MM.1S (cell line): ENCODE results near the gene PLEKHA5.

Source experiments
- DNase-seq: peaks from one replicate; pipeline ENCODE4 v3.0.0-alpha.2; 2015
- H2AFZ ChIP-seq: fragments of 300-600 bp; sonication (generic); 2 replicates; pipeline ENCODE4 v1.6.0; 2016; ENCODE audit warnings: antibody characterized with exemption, low read length
- H3F3A ChIP-seq: fragments of 300-600 bp; sonication (generic); 2 replicates; pipeline ENCODE4 v1.6.1; 2016; ENCODE audit warnings: mild to moderate bottlenecking, antibody characterized with exemption, low read length, moderate library complexity, mixed read lengths; ENCODE audit not compliant: insufficient read depth
- H3K27ac ChIP-seq: fragments of 300-600 bp; sonication (generic); 2 replicates; pipeline ENCODE4 v1.5.1; 2016; ENCODE audit warnings: mild to moderate bottlenecking, low read length
- H3K27me3 ChIP-seq: fragments of 300-600 bp; sonication (generic); replicated peaks from 2 replicates; pipeline ENCODE4 v1.6.0; 2016; ENCODE audit warnings: low read length; ENCODE audit not compliant: insufficient read depth
- H3K36me3 ChIP-seq: fragments of 300-600 bp; sonication (generic); replicated peaks from 2 replicates; pipeline ENCODE4 v1.6.1; 2016; ENCODE audit warnings: mild to moderate bottlenecking, low read length, mixed read lengths; ENCODE audit not compliant: insufficient read depth
- H3K4me1 ChIP-seq: fragments of 300-600 bp; sonication (generic); 2 replicates; pipeline ENCODE4 v1.6.1; 2016; ENCODE audit warnings: low read length, mixed read lengths
- H3K4me2 ChIP-seq: fragments of 300-600 bp; sonication (generic); 2 replicates; pipeline ENCODE4 v1.6.0; 2016; ENCODE audit warnings: low read depth, low read length
- H3K4me3 ChIP-seq: fragments of 300-600 bp; sonication (generic); 2 replicates; pipeline ENCODE4 v1.5.1; 2016; ENCODE audit warnings: low read length, mixed read lengths
- H3K79me2 ChIP-seq: fragments of 300-600 bp; sonication (generic); 2 replicates; pipeline ENCODE4 v1.6.1; 2016; ENCODE audit warnings: mixed run types, low read length, mixed read lengths
- H3K9ac ChIP-seq: fragments of 300-600 bp; sonication (generic); 2 replicates; pipeline ENCODE4 v1.6.1; 2016; ENCODE audit warnings: low read length, mixed read lengths
- H3K9me2 ChIP-seq: fragments of 300-600 bp; sonication (generic); replicated peaks from 2 replicates; pipeline ENCODE4 v1.6.1; 2016; ENCODE audit warnings: mild to moderate bottlenecking, low read length, mixed read lengths; ENCODE audit not compliant: insufficient read depth
- H3K9me3 ChIP-seq: fragments of 300-600 bp; sonication (generic); replicated peaks from 2 replicates; pipeline ENCODE4 v1.6.1; 2016; ENCODE audit warnings: mild to moderate bottlenecking, low read length, mixed read lengths; ENCODE audit not compliant: insufficient read depth
- H4K20me1 ChIP-seq: fragments of 300-600 bp; sonication (generic); 2 replicates; pipeline ENCODE4 v1.6.1; 2016; ENCODE audit warnings: mild to moderate bottlenecking, low read length, moderate library complexity, mixed read lengths; ENCODE audit not compliant: insufficient read depth
- CTCF ChIP-seq: fragments of 300-600 bp; sonication (generic); IDR thresholded peaks from 2 replicates; pipeline ENCODE4 v1.5.1; 2016; ENCODE audit warnings: antibody characterized with exemption, low read length, mixed read lengths
- EZH2 ChIP-seq: fragments of 300-600 bp; sonication (generic); optimal IDR thresholded peaks from 2 replicates; pipeline ENCODE3; 2017; ENCODE audit warnings: low read depth, mild to moderate bottlenecking, antibody characterized with exemption, low read length, mixed read lengths
- EZH2phosphoT487 ChIP-seq: fragments of 300-600 bp; sonication (generic); IDR thresholded peaks from 2 replicates; pipeline ENCODE4 v1.6.1; 2018; ENCODE audit warnings: antibody characterized with exemption, low read length

Gene PLEKHA5

GRCh38 chr12:19239102-19239501 is 109.6 kb downstream of the PLEKHA5 start:
- H3K9me3 ChIP-seq: no peaks in the 10 kb centered on the region
- DNase-seq: no peak
- no peak overlapping the region for H3K4me3 ChIP-seq
- no peak overlapping the region for H3K27ac ChIP-seq
- H4K20me1 ChIP-seq: no peaks in the 10 kb centered on the region
- H3K9ac ChIP-seq: no peak overlapping the region
- H3K27me3 ChIP-seq: no peaks in the 10 kb centered on the region
- no peaks in the 10 kb centered on the region for H3K9me2 ChIP-seq
- H2AFZ ChIP-seq: no peak overlapping the region
- H3K79me2 ChIP-seq: no peaks in the 10 kb centered on the region
- no peaks in the 10 kb centered on the region for H3K4me1 ChIP-seq
- no peaks in the 10 kb centered on the region for H3F3A ChIP-seq
- H3K4me2 ChIP-seq: no peak overlapping the region
- H3K36me3 ChIP-seq: no peaks in the 10 kb centered on the region
- TF ChIP-seq CTCF (no peak), EZH2phosphoT487 (no peak)

- H3K4me2 ChIP-seq: no peak overlapping the region
- no peaks in the 10 kb centered on the region for H3K9me2 ChIP-seq
- H3K9me3 ChIP-seq: no peaks in the 10 kb centered on the region
- H3K4me1 ChIP-seq: no peaks in the 10 kb centered on the region
- H3F3A ChIP-seq: no peaks in the 10 kb centered on the region
- H3K36me3 ChIP-seq: no peaks in the 10 kb centered on the region
- no peak overlapping the region for H3K9ac ChIP-seq
- TF ChIP-seq EZH2 (no peak), CTCF (no peak), EZH2phosphoT487 (no peak)
- H4K20me1 ChIP-seq: no peaks in the 10 kb centered on the region
- no peak overlapping the region for H2AFZ ChIP-seq
- no peaks in the 10 kb centered on the region for H3K27me3 ChIP-seq
- no peak overlapping the region for H3K4me3 ChIP-seq
- no peak for DNase-seq
- H3K27ac ChIP-seq: no peak overlapping the region
- H3K79me2 ChIP-seq: no peaks in the 10 kb centered on the region
Observed at GRCh38 chr12:19239616-19240234, 110.2 kb downstream of the PLEKHA5 start.

GRCh38 chr12:19242581-19242980 is 113.0 kb downstream of the PLEKHA5 start:
- TF ChIP-seq EZH2phosphoT487: no peak
- no peak for TF ChIP-seq EZH2
- TF ChIP-seq CTCF: no peak
- no peaks in the 10 kb centered on the region for H3K9me2 ChIP-seq
- no peaks in the 10 kb centered on the region for H3K4me1 ChIP-seq
- no peak overlapping the region for H2AFZ ChIP-seq
- no peak overlapping the region for H3K4me2 ChIP-seq
- H3K9ac ChIP-seq: no peak overlapping the region
- H3K79me2 ChIP-seq: no peaks in the 10 kb centered on the region
- no peaks in the 10 kb centered on the region for H3F3A ChIP-seq
- DNase-seq: no peak
- no peak overlapping the region for H3K4me3 ChIP-seq
- H3K27me3 ChIP-seq: no peaks in the 10 kb centered on the region
- H3K36me3 ChIP-seq: no peaks in the 10 kb centered on the region
- H3K9me3 ChIP-seq: no peaks in the 10 kb centered on the region
- no peak overlapping the region for H3K27ac ChIP-seq
- H4K20me1 ChIP-seq: no peaks in the 10 kb centered on the region
